Vein endothelial cell (primary cell): Measurements from ENCODE around the gene SLC4A3. TPM values are rescaled to one million over a fixed set of nuclear protein-coding genes. Genes with fewer than 3 reads are reported as not detected.

ENCODE experiments used
- small RNA-seq: library from RNA; depleted of rRNA; stranded (forward); fragments of <200 nt; gene quantifications from one replicate; pipeline ENCODE3, GENCODE V24; 2012
- total RNA-seq: library from RNA; depleted of rRNA; stranded (reverse); fragments of >200 nt; gene quantifications from 2 replicates; pipeline ENCODE4 v1.2.3, GENCODE V29; 2012

Gene SLC4A3, protein sequence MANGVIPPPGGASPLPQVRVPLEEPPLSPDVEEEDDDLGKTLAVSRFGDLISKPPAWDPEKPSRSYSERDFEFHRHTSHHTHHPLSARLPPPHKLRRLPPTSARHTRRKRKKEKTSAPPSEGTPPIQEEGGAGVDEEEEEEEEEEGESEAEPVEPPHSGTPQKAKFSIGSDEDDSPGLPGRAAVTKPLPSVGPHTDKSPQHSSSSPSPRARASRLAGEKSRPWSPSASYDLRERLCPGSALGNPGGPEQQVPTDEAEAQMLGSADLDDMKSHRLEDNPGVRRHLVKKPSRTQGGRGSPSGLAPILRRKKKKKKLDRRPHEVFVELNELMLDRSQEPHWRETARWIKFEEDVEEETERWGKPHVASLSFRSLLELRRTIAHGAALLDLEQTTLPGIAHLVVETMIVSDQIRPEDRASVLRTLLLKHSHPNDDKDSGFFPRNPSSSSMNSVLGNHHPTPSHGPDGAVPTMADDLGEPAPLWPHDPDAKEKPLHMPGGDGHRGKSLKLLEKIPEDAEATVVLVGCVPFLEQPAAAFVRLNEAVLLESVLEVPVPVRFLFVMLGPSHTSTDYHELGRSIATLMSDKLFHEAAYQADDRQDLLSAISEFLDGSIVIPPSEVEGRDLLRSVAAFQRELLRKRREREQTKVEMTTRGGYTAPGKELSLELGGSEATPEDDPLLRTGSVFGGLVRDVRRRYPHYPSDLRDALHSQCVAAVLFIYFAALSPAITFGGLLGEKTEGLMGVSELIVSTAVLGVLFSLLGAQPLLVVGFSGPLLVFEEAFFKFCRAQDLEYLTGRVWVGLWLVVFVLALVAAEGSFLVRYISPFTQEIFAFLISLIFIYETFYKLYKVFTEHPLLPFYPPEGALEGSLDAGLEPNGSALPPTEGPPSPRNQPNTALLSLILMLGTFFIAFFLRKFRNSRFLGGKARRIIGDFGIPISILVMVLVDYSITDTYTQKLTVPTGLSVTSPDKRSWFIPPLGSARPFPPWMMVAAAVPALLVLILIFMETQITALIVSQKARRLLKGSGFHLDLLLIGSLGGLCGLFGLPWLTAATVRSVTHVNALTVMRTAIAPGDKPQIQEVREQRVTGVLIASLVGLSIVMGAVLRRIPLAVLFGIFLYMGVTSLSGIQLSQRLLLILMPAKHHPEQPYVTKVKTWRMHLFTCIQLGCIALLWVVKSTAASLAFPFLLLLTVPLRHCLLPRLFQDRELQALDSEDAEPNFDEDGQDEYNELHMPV
- total RNA-seq = 0.10 and 0.33 TPM in 2 replicates

DNA sequence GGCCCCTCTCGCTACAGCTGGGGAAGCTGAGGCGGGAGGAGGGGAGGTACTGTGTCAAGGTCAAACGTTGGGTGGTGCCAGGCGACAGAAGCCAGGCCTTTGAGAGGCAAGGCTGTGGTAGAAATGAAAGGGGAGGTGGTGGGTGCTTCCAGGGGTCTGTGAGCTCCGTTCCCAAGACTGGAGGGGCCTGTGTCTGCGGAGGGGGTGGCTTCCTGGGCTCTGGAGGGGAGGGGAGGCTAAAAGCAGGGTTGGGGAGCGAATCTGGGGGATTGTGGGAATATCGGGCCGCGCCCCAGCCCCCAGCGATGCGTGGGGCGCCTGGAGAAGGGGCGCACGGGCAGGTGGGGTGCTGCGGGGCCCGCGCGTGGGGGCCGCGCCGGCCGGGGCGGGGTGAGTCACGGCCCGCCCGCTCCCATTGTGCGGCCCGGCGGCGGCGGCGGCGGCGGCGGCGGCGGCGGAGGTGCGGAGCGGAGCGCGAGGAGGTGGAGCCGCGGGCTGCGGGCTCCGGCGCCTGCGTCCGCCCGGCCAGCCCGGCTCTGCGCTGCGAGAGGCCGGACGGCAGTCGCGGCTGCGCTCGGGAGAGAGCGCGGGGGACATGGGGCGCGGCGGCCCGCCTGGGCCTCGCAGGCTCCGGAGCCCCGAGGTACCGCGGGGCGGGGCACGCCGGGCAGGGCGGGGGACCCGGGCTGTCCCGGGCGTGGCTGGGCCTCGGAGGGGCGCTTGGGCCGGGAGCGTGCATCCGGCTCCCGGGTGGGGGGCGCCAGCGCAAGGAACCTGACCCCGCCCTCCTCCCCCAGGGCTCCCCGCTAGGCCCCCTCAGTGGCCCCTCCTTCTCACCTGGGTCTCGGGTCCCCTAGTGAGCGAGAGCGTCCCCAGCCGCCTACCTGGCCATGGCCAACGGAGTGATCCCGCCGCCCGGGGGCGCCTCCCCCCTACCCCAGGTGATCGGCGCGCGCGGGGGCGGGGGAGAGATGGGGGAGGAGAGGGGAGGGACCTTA, at the start of gene SLC4A3:
TSS of gene SLC4A3 (plus strand) at position 528 of the 998 bp plus-strand sequence. CDS start at position 891, 363 bp downstream.

DNA sequence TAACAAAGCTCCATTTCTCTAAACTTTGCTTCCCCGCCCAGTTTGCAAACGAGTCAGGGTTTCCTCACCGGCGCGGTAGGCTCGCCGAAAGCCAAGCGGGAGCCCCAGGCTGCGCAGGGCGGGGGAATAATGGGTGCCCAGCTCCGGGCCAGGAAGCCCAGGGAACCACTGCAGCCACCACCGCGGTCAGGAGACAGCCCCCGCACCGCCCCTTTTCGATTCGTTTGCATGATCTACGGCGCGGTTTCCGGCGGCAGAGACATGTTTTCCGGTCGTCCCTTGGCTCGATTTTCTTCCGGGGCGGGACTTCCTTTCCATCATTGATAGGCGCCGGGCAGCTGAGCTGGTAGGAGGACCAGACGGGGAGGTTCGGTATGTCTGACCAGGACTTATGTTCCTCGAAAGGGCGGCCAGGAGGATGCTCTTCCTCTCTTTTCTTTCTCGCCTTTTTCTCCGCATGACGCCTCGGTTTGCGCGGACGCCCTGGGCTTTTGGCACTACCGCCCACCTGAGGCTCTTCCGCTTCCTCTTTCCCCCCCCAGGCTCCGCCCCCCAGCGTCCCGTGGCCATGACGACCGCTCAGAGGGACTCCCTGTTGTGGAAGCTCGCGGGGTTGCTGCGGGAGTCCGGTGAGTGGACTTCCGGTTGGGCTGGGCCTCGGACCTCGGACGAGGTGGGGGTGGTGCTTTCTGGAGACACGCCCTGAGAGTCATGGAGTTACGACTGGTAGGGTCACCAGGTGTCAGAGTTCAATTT, 29.7 kb upstream of the SLC4A3 start, which contains the start of gene STK11IP:
TSS of gene STK11IP (plus strand) at position 306 of the 756 bp plus-strand sequence. CDS start at position 569, 263 bp downstream.

Small RNA genes lying within 50 kb of the gene (small RNA-seq; reads per million reads assigned to genes)
- gene RN7SKP213 = not detected

Other genes starting within 250 kb of the SLC4A3 start
- gene DNPEP, start 239.7 kb upstream of the SLC4A3 start, total RNA-seq = 57.2 and 60.8 TPM in 2 replicates
- under 0.01 TPM in 1 of 2 replicates, not detected in the other for gene DES, start 209.3 kb upstream of the SLC4A3 start, total RNA-seq
- under 0.01 and 1.4 TPM in 2 replicates for gene SPEG, start 192.8 kb upstream of the SLC4A3 start, total RNA-seq
- gene GMPPA, start 128.7 kb upstream of the SLC4A3 start, total RNA-seq = 33.9 and 40.2 TPM in 2 replicates
- not detected in 2 replicates for gene ASIC4, start 113.1 kb upstream of the SLC4A3 start, total RNA-seq
- gene CHPF, start 83.8 kb upstream of the SLC4A3 start, total RNA-seq = 1.9 and 2.0 TPM in 2 replicates
- gene TMEM198, start 83.6 kb upstream of the SLC4A3 start, total RNA-seq = not detected in 2 replicates
- 18.5 and 22.5 TPM in 2 replicates for gene OBSL1, start 56.1 kb upstream of the SLC4A3 start, total RNA-seq
- not detected in 2 replicates for gene INHA, start 55.3 kb upstream of the SLC4A3 start, total RNA-seq
- gene STK11IP, start 29.8 kb upstream of the SLC4A3 start, total RNA-seq = 10.0 and 12.4 TPM in 2 replicates